Raji (cell line): ENCODE data around the gene DDX25.

Experiments
- POLR2A ChIP-seq: IDR thresholded peaks from 2 replicates; pipeline ENCODE4 v1.6.1; 2011; ENCODE audit warnings: low read depth, low read length, control low read depth; ENCODE audit not compliant: insufficient read depth

DDX25 gene

DNA sequence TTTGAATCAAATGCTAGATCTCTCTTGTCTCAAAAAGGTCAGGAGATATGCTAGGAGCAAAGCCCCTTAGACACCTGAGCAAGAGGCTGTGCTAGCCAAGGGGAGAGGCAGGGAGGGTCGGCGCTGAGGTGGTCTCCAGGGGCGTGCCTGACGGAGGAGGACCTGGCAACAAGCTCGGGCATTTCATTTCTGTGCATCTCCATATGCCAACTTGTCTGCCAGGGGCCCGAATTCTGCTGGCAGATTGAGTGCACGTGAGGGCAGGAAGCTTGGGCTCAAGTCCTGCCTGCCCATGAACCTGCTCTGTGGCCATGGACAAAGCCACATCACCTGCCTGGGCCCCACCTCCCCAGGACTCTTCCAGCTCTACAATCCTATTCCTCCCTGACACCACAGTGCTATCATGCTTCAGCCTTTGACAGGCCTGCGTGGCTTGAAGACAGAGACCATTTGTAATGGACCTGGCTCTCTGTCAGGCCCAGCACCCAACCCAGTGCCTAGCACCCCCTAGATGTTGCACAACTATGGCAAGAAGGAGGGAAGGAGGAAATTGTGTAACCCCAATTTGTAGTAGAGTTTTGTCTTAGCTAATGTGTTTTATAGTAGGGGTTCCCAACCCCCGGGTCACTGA, 25.3 kb downstream of the DDX25 start:
- TF ChIP-seq POLR2A, result no peak

DNA sequence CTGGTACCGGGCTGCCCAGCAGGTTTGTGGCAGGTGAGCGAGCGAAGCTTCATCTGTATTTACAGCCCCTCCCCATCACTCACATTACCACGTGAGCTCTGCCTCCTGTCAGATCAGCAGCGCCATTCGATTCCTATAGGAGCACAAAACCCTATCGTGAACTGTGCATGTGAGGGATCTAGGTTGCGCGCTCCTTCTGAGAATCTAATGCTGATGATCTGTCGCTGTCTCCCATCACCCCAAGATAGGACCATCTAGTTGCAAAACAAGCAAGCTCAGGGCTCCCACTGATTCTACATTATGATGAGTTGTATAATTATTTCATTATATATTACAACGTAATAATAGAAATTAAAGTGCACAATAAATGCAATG, 25.8 kb downstream of the DDX25 start:
- TF ChIP-seq POLR2A, result no peak

DNA sequence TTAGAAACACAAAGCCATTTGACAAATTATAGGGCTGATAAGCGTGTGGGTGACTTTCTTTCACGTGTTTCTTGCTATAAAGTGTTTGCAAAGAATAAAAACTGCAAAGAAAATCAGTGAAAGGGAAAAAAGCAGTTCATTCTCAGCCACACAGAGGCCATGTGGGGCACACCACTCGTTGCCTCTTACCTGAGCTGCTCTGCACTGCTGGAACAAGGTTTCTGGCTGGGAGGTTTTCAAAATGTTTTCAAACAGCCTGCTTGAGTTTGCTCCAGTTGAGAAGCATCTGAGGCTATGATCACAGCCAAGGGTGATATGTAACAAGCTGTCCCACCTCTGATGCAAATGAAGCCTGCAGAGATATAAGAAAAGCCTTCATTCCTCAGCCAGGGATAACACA, 26.8 kb downstream of the DDX25 start:
- no peak for TF ChIP-seq POLR2A

DNA sequence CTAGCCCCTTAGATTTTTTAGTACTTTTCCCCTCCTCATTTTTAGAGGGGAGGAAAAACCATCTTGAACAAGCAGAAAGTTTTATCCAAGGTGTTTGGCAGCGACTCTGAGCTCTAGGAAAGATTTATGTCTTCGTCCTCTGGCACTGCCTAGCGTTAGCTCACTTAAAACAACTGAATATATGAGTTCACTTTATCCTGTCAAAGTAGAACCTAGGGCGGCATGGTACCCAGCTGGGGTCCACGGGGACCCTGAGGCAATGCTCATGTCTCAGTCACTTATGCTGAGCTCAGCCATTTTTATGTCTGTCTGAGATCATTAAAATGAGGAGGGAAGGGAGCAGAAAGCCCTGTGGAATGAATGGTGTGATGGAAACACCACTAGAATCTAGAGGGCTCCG, 27.4 kb downstream of the DDX25 start:
- no peak for TF ChIP-seq POLR2A

DNA sequence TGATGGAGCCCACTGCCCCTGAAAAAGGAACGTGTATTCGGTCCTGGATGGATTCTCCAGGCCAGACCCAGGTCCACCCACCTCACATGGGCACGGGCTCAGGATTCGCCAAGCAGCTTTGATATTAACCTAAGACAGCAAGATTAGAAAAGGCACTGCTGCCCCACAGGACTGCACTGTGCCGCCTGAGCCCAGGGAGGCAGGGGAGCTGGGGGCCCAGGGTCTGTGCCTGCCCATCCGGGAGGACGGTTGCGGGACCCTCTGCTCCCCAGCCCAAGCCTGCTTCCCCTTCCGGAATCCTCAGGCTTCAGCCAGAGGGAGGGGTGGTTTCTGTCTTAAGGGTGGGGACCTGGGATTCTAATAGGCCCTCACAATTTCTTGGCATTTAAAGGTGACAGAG, 28.0 kb downstream of the DDX25 start:
- TF ChIP-seq POLR2A, result no peak

DNA sequence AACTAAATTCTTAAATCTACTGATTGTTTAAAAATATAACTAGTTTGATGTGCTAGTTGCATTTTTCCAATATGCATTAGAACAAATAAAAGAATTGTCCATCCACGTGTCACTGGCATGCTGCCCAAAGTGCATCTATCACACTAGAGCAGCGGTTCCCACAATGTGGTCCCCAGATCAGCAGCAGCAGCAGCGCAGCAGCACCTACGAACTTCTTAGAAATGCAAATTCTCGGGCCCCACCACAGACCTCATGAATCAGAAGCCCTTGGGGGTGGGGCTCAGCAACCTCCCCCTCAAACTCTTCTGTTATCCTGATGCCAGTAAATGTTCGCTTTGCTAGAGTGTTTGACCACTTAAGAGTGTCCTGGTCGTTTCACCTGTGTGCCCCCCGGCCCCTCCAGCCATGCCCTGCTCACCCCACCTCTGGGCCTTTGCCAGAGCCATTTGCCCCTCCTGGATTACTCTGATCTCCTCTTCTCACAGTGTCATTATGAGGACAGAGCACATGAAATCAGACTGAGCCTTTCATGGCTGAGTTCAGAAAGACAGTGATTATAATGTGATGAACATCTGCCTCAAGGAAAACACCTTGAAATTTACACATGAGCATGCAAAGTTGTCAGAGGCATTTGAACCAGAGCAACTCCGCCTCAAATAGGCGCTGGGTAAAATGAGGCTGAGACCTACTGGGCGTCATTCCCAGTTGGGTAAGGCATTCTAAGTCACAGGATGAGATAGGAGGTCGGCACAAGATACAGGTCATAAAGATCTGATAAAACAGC, 28.9 kb downstream of the DDX25 start:
- no peak for TF ChIP-seq POLR2A

DNA sequence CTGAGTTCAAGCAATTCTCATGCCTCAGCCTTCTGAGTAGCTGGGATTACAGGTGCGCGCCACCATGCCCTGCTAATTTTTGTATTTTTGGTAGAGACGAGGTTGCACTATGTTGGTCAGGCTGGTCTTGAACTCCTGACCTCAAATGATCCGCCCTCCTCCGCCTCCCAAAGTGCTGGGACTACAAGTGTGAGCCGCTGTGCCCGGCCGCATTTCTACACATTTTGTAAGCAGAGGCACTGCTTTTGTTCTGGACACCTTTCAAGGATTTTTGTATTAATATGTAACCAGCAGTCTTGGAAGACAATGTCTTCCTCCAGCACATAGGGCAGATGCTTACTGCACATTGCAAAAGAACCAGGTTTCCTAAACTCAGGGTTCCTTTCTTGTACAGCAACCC, 30.2 kb downstream of the DDX25 start:
- no peak for TF ChIP-seq POLR2A

DNA sequence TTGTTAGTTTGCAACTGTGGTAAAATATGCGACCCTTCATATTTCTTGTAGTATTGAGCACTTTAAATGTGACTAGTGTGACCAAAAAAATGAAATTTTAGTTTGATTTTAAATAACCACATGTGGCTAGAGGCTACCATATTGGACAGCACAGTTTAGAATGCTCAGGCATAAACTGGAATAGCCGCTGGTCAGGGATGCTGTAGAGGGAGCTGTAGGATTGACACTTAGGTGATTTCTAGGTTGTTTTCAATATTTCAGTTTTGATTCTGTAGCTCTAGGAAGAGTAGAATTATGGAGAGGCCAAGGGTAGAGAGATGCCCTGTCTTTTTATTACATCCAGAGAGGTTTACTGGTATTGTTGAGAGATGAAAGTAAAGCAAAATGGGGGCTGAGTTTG, 30.7 kb downstream of the DDX25 start:
- no peak for TF ChIP-seq POLR2A

DNA sequence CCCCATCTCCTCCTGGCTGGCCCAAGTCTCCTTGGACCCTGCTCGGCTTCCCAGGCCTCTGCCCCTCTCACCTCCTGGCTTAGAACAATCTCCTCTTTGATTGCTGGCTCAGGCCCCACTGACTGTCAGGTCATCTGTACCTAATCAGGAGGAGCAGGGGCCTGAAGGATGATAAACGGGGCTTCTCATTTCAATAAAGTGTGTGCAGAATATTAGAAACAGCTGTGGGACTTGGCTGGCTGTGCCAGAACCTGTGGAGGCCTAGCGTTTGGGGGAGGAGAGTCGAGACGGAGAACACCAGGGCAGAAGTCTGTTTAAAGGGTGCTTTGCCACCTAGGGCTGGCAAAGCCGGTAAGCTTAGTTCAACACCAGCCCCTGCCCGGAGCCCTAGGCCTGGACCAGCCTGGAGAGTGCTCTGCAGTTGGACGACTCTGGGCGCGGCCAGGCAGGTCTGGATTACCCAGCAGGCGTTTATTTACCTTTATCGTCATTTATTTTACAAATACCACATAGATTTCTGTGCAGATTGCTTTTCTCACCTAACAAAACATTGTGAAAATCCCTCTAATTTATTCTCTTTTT, 31.4 kb downstream of the DDX25 start:
- TF ChIP-seq POLR2A, result no peak

DNA sequence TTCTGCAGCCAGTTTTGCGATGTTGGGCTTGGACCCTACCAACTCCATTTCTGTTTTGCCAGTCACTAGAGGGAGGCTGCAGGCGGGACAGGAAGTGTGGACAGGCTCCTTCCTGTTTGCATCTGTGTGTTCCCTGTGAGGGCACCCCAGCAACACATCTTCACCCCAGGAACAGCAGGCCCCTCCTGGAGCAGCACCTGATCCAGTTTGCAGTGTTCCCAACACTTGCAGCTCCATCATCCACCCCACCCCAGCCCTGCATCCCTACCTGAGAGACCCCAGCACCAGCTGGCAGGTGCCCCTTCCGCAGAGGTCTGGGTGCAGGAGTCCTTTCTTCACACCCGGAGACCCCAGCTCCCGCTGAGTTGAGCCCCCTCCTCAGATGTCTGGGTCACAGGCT, 34.1 kb downstream of the DDX25 start:
- no peak for TF ChIP-seq POLR2A

DNA sequence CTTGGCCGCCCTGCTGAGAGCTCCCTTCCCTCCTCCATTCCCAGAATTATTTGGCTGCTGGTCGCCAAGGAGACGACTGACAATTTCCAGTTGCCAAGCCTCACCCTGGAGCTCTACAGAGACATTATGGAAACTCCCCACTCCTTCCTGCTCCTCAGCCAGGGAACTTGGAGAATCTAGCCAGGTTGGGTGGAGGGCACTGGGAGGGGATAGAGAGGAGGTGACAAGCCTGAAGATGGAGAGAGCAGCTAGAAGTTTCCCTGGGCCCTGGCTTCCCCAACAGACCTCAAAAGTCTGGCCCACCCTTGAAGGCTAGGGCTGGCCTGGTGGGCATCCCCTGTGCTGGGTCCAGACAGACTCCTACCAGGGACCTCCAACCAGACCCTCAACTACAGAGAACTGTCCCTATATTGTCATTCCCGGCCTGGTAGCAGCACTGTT, 34.8 kb downstream of the DDX25 start:
- TF ChIP-seq POLR2A, result no peak

DNA sequence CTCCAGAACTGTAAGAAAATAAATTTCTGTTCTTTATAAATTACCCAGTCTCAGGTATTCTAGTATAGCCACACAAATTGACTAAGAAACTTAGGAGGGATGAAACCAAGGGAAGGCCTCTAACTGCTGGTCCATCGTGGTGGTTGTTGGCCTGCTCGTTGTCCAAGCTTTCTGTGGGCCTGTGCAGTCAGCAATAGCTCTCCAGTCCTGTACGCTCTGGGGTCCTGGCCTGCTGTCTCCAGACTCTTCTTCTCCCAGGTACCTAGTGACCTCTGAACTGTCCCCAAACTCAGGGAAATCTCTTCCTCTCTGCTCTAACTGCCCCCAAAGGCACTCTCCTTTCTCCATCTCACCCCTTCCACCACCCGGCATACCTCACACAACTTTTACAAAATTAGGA, 35.8 kb downstream of the DDX25 start:
- TF ChIP-seq POLR2A, result no peak

DNA sequence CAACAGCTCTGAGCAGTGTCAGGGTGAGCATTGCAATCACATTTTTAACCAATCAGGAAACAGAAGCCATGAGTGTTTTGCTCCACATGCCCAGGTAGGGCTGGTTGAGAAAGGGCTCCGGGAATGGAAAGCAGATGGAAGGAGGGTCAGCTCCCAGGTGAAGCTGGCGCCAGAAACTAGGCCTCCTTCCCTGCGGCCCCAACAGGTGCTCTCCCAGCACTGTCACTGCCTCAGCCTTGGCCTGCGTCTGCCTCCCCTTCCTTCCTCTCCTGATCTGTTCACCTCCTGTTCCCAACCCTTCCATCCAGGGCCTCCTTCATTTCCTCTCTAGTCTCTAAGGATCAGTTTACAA, 36.9 kb downstream of the DDX25 start:
- no peak for TF ChIP-seq POLR2A

DNA sequence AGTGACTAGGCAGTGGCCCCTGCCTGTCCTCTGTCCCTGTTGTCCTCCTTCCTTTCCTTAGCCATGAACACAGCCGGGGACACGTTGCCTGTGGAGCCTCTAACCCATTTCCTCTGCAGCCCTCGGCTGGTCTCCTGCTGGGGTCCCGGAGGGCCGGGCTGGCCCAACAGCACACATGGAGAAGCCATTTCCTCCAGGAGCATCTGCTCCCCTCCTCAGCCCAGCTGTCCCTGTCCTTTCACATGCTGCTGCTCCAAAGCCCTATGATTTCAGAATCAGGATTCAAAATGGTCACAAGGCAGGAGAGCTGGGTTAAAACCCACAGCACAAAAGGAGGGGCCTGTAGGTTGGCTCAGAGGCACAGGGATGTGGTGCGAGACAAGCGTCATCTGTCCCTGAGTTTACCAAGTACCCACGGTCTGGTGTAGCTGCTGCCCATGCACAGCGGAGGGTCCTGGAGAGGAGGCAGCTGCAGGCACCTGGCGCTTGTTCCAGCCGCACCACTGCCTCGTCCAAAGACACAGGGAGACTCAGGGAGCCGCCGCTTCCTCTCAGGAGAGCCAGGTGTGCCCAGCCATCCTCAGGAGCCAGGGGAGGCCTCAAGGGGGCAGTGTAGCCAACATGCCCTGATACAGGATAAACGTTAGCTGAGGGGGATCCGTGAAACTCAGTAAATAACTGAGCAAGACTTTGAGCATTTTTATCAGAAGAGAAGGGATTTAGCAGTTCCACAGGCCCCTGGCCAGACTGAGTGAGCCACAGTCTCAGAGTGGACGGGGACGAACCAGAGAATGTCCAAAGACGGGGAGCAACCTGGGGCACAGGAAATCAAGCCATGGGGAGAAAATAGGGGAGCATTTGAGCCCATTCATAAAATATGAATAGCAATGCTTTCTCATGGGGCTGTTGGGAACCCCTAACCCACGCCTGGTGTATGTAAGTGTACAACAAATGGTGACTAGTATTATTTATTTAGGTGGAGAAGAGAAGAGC, 37.6 kb downstream of the DDX25 start:
- no peak for TF ChIP-seq POLR2A

DNA sequence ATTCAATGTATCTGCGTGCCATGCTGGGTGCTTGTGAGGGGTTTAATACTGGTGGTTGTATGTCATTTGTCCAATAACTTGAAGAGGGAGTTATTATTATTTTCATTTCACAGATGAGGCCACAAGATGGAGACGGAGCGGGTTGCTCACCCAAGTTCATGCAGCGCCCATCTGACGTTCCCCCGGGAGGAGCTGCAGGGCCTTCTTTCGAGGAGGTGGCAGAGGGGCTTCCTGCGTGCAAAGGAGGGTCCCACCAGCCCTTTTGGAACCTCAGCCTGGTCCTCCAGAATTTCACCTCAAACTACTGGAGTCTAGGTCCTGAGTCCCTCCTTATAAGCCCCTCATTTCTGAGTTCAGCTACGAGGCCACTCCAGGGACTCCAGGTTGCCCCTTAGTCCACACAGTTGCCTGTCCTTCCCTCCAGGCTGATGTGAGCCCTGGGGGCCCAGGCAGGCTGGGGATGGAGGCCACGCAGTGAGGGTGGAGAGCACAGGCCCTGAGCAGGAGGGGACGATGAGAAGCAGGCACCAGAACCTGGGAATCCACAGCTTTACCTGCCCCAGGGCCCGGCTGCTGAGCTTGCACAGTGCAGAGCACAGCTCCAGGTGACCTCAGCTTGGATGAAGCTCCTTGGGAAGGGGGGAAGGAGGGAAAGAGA, 38.6 kb downstream of the DDX25 start:
- no peak for TF ChIP-seq POLR2A
